Globus pallidus (tissue), 1 donor: ENCODE results near the gene TRIM14.
A peak's percentile ranks its signal among the peaks of the same experiment; 100 is the strongest.
"Not testable (repeated sequence)": the region's sequence is repeated elsewhere in the genome, so short reads cannot be mapped to it uniquely, and the experiment has no call there.

ENCODE experiments used
- DNase-seq: peaks from one replicate; pipeline ENCODE4 v3.0.0-alpha.2; 2015; ENCODE audit warnings: low spot score

The TRIM14 gene

DNA sequence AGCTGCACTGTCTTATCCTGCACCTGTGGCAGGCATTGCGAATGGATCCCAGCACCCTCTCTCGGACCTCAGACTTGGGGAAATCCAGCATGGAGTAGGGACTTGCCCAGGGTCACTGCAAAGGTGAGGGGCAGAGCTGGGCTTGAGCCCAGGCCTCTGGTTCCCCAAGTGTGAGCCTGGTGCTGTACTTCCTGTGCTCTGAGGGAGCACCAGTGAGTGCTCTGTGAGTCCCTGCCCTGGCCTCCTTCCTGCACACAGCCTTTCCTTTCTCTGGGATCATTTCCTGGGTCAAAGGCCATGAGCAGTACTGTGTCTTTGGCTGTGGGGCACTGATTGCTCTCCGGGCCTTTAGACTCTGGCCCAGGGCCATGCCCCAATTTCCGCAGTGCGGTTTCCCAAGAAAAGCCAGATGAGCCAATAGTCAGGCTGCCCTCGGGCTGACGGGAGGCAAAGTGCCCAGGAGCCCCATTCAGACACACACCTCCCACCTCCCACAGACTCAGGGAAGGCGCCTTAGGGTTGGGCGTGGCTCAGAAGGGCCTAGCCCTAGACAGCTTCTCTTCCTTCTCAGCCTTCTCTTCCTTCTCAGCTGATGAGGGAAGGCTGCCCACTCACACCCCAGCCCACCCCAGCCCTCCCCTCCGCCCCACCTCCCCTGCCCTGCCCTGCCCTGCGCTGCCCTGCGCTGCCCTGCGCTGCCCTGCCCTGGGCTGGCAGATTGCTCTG lies 23.3 kb upstream of the TRIM14 start:
- DNase-seq, result no peak

DNA sequence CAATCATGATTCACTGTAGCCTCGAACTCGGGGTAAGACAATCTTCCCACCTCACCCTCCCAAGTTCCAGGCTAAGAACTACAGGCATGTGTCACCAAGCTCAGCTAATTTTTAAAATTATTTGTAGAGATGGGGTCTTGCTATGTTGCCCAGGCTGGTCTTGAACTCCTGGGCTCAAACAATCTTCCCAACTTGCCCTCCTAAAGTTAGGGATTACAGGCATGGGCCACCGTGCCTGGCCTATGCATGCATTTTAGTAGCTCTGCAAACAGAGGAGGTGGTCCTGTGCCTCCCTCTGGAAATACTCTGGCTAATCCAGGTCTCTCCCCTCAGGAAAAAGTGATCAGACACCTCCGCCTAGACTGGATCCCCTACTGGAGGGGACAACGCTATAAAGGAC lies 21.5 kb upstream of the TRIM14 start:
- no peak for DNase-seq

DNA sequence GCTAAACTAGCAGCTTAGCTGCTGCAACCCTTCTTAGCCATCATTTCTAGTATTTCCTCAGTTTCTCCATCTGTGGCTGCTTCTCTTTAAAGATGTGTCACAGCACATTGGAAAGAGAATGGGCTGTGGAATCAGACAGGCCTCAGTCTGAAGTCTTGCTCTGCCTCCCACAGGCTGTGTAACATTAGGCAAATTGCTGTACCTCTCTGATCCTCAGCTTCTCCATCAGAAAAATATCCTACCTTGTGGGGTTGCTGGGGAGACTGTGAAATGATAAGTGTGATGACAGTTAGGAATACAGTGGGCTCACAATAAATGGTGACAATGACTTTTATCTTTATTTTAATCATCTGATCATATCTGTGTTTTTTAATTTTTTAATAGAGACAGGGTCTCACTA lies 17.5 kb upstream of the TRIM14 start:
- DNase-seq, result no peak

DNA sequence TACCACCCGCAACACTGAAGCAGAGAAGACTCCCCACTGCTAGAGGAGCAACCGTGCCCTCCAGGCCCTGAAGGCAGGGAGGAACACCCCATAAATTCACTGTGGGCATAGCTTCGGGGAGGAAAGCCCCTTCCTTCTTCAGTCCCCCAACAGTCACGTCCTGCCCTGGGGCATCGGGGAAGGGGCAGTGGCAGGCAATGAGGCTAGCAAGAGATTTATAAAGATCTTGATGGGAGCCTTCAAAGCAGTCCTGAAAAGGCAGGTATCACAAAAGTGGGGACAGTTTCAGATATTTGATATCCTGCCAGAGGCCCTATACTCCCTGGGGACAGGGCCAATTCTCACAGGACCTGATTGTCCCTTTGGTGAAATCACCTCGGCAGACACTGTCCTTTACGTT lies 16.9 kb upstream of the TRIM14 start:
- DNase-seq, result no peak

DNA sequence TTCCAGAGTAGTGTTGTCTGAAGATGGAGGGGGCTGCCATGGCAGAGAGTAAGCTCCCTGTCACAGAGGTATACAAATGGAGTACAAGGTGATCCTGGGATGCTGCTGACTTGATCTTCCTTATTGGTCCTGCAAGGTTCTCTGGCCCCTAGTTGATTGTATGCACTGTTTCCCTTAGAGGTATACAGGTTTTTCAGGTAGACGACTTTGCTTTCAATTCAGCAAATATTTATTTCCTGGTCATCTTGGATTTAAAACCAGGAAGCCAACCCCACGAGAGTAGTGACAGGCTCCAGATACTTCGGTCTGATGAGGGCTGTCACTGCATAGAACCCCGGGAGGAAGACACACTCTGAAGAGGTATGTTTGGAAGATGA lies 16.5 kb upstream of the TRIM14 start:
- no peak for DNase-seq

DNA sequence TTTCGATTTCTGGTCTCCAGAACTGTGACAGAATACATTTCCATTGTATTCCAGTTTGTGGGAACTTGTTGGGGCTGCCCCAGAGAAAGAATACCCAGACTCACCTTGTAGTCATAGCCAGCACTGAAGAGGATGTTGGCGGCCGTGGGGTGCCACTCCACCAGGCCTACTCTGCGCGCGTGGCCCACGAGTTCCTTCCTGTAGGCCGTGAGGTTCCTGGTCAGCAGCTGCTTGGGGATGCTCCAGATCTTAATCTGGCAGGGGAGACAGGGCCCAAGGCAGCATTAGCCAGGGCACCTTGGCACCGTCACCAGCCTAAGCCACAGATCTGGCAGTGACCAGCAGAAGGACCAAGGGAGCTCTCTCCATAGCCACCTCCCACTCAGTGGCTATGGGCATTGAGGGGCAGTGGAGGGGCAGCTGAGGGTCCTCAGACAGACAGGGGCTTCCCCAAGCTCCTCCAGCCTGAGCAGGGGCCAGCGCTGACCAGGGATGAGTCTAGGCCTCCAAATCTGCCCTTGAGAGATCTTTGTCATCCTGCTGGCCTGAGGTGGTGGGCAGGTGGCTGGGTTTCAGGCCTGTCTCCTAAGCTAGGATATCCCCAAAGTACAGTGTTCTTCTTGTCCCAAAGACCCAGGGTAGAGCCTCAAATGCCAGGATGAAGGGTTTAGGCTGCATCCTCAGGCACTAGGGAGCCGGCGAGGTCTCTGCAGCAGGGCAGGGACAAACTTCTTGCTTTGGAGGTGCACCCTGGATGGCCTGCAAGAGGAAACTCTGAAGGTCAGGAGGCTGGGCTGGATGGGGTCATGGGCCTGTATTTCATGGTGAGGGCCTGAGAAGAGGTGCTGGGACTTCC lies 15.9 kb upstream of the TRIM14 start:
- no peak for DNase-seq

DNA sequence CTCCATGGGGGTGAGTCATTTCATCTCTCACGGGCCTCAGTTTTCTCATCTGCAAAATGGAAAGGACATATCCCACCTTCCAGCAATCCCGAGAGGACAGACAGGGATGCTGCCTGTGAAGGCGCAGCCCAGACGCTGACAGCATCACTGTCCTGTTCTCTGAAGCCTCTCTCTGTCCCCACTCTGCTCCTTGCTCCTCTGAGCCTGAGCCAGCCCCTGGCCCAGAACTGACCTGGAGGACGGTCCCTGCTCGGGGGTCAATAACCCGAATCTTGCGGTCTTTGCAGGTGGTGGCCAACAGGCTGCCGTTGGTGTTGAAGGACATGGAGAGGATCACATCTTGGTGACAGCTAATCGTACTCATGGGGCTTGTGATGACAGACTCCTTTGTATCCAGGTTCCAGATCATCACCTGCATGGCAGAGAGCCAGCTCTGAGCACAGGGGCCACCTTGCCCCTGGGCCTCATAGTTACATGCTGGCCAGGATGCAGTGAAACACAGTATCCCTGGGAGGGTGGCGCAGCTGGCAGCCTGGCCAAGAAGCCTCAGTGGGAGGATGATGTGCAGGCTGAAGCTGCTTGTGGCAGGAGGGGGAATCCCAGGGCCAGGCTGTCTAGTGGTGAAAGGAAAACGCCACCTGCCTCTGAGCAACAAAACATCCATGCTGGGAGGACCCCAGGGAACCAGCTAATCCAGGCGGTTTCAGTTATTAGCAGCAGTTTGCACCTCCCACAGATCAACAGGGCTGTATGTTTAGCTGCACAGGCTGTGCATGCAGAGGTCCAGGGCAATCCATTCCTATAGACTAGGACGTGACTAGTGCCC lies 14.0 kb upstream of the TRIM14 start:
- no peak for DNase-seq

DNA sequence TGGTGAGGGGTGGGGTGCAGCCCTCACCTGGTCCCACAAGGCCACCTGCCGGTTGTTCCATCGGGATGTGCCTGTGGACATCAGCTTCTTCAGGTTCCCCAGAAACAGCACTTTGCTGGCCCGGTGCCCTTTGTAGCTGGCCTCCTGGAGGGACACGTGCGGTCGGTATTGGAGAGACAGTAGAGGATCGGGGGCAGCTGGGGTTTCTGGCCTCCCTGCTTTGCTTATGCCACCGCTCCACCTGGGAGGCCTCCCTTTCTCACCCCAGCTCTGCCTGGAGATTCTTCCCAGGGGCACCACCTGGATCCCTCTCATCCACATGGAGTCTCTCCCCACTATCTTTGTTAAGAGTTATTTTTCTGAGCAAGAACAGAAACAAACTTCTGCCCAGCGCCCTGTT lies 13.1 kb upstream of the TRIM14 start:
- no peak for DNase-seq

DNA sequence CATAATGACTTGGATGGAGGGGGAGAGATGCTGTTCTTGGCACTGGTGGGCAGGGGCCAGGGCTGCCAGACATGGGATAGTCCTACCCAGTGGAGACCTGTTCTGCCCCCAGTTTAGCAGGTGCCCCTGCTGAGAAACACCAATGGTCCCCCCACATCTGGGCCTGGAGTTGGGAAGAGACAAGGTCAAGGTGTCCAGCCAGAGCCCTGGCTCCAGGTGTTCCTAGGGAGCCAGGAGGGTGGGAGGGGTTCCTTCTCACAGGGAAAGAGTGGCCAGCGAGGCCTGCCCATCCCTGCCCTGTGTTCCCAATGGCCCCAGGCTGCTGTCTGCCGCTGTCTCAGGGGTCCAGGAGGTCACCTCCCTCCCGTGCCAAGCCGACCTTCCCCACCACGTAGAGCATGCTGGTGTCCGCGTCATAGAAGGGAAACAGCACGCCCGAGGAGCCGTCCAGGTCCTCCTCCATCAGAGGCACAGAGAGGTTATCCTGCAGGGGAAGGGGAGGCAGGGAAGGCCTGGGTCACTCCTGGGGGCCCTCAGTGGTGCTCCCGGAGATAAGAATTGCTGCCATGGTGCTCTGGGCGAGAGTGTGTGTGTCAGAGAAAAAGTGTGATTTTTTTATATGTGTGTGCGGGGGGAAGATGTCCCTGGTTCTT lies 11.7 kb upstream of the TRIM14 start:
- DNase-seq, result no peak

DNA sequence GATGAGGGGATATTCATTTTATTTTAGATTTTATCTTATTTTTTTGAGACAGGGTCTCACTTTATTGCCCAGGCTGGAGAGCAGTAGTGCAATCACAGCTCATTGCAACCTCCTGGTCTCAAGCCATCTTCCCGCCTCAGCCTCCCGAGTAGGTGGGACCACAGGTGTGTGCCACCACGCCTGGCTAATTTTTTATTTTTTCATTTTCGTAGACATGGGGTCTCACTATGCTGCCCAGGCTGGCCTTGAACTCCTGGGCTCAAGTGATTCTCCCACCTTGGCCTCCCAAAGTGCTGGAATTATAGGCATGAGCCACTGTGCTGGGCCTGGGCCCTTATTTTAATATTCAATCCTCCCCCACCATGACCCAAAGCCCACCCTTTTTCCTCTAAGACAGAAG lies 11.0 kb upstream of the TRIM14 start:
- not testable (repeated sequence) for DNase-seq

DNA sequence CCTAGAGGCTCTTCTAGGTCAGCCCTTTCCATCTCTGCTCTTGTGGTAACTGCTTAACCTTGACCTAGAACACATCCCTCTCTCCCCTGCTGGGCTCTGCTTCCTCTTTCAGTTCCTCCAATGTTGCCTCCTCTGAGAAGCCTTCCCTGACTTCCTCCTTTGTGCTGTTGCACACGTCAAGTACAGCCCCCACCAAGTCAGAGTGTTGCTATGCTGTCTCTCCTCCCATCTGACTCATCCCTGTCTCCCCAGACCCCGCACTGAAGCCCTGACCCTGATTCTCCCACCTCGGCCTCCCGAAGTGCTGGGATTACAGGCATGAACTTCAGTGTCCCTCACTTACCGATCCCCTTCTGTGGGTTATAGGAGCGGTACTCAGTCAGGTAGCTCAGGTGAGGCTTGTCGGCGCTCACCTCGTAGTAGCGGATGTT lies 10.4 kb upstream of the TRIM14 start:
- DNase-seq, result peak; percentile 34

DNA sequence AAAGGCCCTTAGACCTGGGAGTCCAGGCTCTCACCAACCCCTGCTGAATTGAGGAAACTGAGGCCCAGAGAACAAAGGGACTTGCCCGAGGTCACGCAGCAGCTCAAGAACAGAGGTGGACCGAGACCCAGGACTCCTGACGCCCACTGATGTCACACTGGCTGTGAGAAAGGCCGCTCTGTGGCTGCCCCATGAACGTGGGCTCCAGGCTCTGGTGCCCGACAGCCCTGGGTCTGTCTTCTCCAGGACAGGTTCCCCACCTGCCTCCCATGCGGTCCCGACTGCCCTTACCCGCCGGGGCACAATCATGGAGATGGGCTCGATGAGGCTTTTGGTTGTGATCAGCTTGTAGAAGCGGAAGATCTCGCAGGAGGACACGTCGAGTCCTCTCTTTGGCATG lies 9.3 kb upstream of the TRIM14 start:
- DNase-seq, result no peak

DNA sequence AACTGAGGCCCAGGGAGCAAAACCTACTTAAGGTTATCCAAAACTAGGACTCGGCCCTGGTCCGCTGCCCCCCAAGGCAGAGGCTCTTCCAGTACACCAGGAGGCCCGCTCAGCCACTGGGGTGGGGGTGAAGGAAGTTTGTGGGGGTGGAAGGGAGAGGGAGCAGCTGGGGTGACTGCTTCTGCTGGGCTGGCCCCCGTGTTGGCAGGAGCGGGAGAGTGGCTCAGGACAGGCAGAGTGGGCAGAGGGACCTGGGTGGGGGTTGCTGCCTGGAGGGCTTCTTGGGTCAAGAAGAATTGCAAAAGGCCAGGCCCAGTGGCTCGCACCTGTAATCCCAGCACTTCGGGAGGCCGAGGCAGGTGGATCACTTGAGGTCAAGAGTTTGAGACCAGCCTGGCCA lies 8.2 kb upstream of the TRIM14 start:
- no peak for DNase-seq

DNA sequence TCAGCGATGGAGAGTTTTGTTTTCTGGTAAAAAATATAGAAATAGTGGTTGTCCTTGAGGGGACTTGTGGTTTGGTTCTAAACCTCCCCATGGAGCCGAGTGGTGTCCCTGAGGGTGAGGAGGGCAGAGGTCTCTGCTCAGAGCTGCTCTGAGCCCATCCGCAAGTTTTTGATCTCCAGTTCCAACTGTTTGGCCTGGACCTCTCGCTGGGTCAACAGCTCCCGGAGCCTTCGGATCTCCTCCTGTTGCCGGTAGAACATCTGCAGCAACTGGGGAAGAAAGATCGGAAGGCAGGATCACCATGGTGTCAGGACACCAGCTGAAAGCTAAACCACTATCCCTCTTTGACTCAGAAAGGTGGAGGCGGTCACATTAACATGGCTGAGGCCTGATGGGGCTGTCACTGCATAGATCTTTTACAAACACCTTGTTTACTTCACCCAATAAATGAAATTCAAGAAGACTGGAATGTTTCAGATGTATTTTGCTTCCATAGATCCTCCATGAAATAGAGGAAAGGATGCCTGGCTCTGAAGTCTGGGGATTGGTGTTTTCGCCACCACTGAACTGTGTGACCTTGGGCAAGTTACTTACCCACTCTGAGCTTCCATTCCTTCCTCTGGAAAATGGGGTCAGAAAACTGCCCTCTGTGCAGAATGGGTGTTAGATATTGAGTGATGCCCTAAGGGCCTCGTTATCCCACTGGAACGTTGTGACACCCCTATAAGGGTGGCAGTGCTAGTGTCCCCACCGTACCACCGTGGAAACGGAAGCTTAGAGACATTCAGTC lies 5.8 kb upstream of the TRIM14 start:
- no peak for DNase-seq

DNA sequence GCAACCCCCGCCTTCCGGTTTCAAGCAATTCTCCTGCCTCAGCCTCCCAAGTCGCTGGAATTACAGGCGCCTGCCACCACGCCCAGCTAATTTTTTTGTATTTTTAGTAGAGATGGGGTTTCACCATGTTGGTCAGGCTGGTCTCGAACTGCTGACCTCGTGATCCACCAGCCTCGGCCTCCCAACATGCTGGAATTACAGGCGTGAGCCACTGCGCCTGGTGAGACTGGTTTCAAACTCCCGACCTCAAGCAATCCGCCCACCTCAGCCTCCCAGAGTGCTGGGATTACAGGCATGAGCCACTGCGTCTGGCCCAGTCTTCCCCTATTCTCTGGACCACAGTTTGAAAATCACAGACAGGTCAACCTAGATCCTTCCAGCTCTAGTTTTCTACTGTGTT lies 5.1 kb upstream of the TRIM14 start:
- DNase-seq, result not testable (repeated sequence)

DNA sequence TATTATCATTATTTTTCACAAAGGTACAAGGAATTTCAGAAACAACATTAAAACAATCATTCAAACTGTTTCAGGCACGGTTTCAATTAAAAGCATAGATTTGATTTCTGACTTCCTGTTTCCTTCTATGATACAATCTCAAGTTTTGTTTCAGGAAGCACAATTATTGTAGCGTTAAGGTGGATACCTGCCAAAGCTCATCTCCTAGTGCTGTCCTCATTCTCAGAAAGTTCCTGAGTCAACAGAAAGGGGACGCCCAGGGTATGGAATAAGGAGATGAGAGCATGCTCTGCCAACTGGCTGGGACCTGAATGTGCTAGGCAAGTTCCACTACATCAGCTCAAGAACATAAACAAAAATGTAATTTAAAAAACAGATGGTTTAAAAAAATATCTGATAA lies 2.0 kb upstream of the TRIM14 start:
- DNase-seq, result no peak

DNA sequence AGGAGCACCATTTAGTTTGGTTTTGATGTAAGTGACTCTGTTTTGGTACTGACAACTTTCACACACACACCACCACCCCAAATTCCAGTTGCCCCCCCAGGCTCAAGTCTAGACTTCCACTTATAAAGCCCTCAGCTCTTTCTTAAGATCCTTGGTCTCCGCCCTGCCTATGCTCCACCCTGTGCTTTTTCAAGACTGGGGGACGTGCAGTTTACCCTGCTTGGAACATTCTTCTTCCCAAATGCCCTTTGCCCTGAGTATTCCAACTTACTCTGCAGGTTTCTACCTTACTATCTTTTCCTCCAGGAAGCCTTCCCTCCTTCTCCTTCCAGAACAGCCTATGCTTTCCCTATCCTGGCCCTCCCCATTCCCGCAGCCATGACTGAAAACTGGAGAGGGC lies 1.5 kb upstream of the TRIM14 start:
- no peak for DNase-seq

DNA sequence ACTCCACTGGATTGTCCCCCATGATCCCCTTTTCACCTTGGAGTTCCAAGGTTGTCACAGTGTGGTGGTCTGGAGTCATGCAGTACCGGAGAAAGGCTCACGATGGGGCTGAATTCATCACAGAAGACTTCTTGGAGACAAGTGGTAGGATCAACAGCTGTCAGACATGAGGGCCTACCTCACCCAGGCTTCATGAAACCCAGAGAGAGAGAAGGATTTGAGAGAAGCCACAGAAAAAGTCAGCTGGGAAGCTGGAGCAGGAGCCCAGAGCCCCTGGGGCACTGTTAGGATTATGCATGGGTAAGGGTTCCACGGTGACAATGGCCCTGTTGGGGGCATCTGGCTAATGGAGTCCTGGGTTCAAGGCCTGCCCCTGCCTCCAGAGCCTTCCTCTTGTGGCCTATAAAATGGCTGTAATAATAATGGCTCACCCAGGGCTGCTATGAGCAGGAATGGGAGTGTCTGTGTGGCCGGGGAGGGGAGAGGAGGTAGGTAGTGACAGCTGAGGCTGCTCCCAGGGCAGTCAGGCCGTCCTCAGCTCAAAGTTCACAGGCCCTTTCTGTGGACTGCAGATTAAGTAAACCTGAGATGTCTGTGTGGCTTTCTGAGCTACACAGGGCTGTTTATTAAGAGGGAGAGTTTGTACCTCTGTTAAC lies 910 bp downstream of the TRIM14 start:
- no peak for DNase-seq

DNA sequence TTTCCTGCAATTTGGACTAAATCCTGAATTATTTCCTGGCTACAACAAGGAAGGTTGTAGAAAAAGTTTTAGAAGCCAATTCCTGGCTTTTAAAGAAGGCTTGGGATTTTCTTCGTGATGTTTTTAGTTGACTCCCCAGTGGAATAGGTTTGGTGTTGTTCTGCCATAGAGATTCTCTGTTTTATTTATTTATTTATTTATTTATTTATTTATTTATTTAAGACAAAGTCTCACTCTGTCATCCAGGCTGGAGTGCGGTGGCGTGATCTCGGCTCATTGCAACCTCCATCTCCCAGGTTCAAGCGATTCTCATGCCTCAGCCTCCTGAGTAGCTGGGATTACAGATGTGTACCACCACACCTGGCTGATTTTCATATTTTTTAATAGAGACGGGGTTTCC lies 1.9 kb downstream of the TRIM14 start:
- DNase-seq, result not testable (repeated sequence)

DNA sequence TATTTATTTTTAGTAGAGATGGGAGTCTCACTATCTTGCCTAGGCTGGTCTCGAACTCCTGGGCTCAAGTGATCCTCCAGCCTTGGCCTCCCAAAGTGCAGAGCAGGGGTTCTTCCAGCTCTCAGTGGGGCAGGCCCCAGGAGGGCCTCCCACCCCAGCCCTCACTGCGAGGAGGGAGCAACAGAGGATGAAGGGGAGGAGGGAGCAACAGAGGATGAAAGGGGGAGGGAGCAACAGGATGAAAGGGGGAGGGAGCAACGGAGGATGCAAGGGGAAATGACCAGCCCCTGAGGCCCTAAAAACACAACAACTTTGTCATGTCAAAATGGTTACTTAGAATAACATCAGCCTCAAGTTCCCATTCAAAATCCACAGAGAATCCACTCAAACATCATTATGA lies 10.0 kb downstream of the TRIM14 start:
- DNase-seq, result no peak

DNA sequence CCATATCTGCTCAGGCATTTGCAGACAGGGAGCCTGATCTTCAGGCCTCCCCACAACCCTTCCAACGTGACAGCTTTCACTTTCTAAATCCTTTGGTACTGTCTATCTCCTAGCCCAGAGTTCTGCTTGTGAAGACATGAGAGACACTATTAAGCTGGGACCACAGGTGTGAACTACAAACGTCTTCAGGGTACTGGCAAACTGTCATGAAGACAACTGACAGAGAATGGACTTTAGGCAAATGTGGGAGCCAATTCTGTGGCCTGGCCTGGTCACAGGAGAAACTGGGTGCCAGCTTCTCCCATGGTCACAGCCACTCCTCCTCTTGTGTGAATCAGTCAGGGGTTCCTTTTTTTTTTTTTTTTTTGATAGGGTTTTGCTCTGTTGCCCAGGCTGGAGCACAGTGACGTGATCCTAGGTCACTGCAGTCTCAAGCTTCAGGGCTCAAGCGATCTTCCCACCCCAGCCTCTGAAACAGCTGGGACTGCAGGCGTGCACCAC lies 10.4 kb downstream of the TRIM14 start:
- DNase-seq, result no peak
